ENCODE results near the gene IGFBP4. TPM values are rescaled to one million over a fixed set of nuclear protein-coding genes. Genes with fewer than 3 reads are reported as not detected.

The IGFBP4 gene
- total and polyA plus RNA-seq, 2 experiments from 2014 or later = 44.9 to 183 TPM

GRCh38 chr17:40482722-40483121, 39.5 kb downstream of the IGFBP4 start:
- Histone ChIP-seq H3K36me3 (replicated peaks; ENCODE audit: insufficient read depth, low read depth) (no peaks in the 10 kb centered on the region), H3K9me2 (replicated peaks; ENCODE audit: insufficient read depth) (no peaks in the 10 kb centered on the region), H3K27ac (no peak overlapping the region), H4K20me1 (ENCODE audit: insufficient read depth, poor library complexity, severe bottlenecking) (no peaks in the 10 kb centered on the region), H3K9me3 (ENCODE audit: low read depth) (no peaks in the 10 kb centered on the region), H3K27me3 (no peaks in the 10 kb centered on the region), H3K79me2 (no peaks in the 10 kb centered on the region), H2AFZ (no peak overlapping the region), H3K4me3 (no peak overlapping the region), H3K4me2 (no peak overlapping the region), H3K4me1 (ENCODE audit: insufficient read depth) (peaks cover 20% of the 10 kb centered on the region)
- 85% methylated on average over 6 of the region's 6 CpGs for WGBS (ENCODE audit: low lambda C conversion rate, missing lambda C conversion rate)
- no peak for TF ChIP-seq EZH2 (IDR thresholded peaks at IDR 0.05; ENCODE audit: borderline replicate concordance)
- DNase-seq (ENCODE audit: low spot score) = no peak

GRCh38 chr17:40483679-40484078, 40.4 kb downstream of the IGFBP4 start:
- TF ChIP-seq CTCF (IDR thresholded peaks at IDR 0.05; ENCODE audit: poor library complexity) (no peak), EZH2phosphoT487 (IDR thresholded peaks at IDR 0.05; ENCODE audit: low read depth, severe bottlenecking, unreplicated experiment) (no peak), EZH2 (IDR thresholded peaks at IDR 0.05; ENCODE audit: borderline replicate concordance) (no peak)
- peak; percentile 47 for DNase-seq (ENCODE audit: low spot score)
- H2AFZ ChIP-seq = no peak overlapping the region
- no peaks in the 10 kb centered on the region for H3K36me3 ChIP-seq (replicated peaks; ENCODE audit: insufficient read depth, low read depth)
- no peak overlapping the region for H3K4me3 ChIP-seq
- no peak overlapping the region for H3K4me2 ChIP-seq
- no peak overlapping the region for H3K27ac ChIP-seq
- no peaks in the 10 kb centered on the region for H3K9me2 ChIP-seq (replicated peaks; ENCODE audit: insufficient read depth)
- no peaks in the 10 kb centered on the region for H3K79me2 ChIP-seq
- WGBS (ENCODE audit: low lambda C conversion rate, missing lambda C conversion rate) = 53% methylated on average over 4 of the region's 4 CpGs
- no peaks in the 10 kb centered on the region for H4K20me1 ChIP-seq (ENCODE audit: insufficient read depth, poor library complexity, severe bottlenecking)
- peaks cover 20% of the 10 kb centered on the region for H3K4me1 ChIP-seq (ENCODE audit: insufficient read depth)
- H3K27me3 ChIP-seq = no peaks in the 10 kb centered on the region
- H3K9me3 ChIP-seq (ENCODE audit: low read depth) = no peaks in the 10 kb centered on the region

- Histone ChIP-seq H3K36me3 (replicated peaks; ENCODE audit: insufficient read depth, low read depth) (no peaks in the 10 kb centered on the region), H3K79me2 (no peaks in the 10 kb centered on the region), H3K4me2 (no peak overlapping the region), H2AFZ (no peak overlapping the region), H3K4me1 (ENCODE audit: insufficient read depth) (peaks cover 20% of the 10 kb centered on the region), H3K27me3 (no peaks in the 10 kb centered on the region), H3K9me3 (ENCODE audit: low read depth) (no peaks in the 10 kb centered on the region), H3K4me3 (no peak overlapping the region), H3K27ac (no peak overlapping the region), H4K20me1 (ENCODE audit: insufficient read depth, poor library complexity, severe bottlenecking) (no peaks in the 10 kb centered on the region), H3K9me2 (replicated peaks; ENCODE audit: insufficient read depth) (no peaks in the 10 kb centered on the region)
- WGBS (ENCODE audit: low lambda C conversion rate, missing lambda C conversion rate) = 85% methylated on average over 18 of the region's 18 CpGs
- DNase-seq (ENCODE audit: low spot score) = no peak
- TF ChIP-seq EZH2 (IDR thresholded peaks at IDR 0.05; ENCODE audit: borderline replicate concordance) (no peak), CTCF (IDR thresholded peaks at IDR 0.05; ENCODE audit: poor library complexity) (no peak), EZH2phosphoT487 (IDR thresholded peaks at IDR 0.05; ENCODE audit: low read depth, severe bottlenecking, unreplicated experiment) (no peak)
These were observed 41.2 kb downstream of the IGFBP4 start for GRCh38 chr17:40484285-40484972.

GRCh38 chr17:40484973-40485530, 41.8 kb downstream of the IGFBP4 start:
- Histone ChIP-seq H3K36me3 (replicated peaks; ENCODE audit: insufficient read depth, low read depth) (no peaks in the 10 kb centered on the region), H3K27ac (peak overlapping the region; percentile 73), H4K20me1 (ENCODE audit: insufficient read depth, poor library complexity, severe bottlenecking) (no peaks in the 10 kb centered on the region), H3K79me2 (no peaks in the 10 kb centered on the region), H2AFZ (no peak overlapping the region), H3K9me3 (ENCODE audit: low read depth) (no peaks in the 10 kb centered on the region), H3K4me3 (no peak overlapping the region), H3K4me2 (no peak overlapping the region), H3K9me2 (replicated peaks; ENCODE audit: insufficient read depth) (no peaks in the 10 kb centered on the region), H3K27me3 (no peaks in the 10 kb centered on the region), H3K4me1 (ENCODE audit: insufficient read depth) (peaks cover 23% of the 10 kb centered on the region)
- no peak for DNase-seq (ENCODE audit: low spot score)
- WGBS (ENCODE audit: low lambda C conversion rate, missing lambda C conversion rate) = 73% methylated on average over 7 of the region's 7 CpGs
- TF ChIP-seq EZH2phosphoT487 (IDR thresholded peaks at IDR 0.05; ENCODE audit: low read depth, severe bottlenecking, unreplicated experiment) (no peak), EZH2 (IDR thresholded peaks at IDR 0.05; ENCODE audit: borderline replicate concordance) (no peak), CTCF (IDR thresholded peaks at IDR 0.05; ENCODE audit: poor library complexity) (no peak)

Measured in hepatocyte (in vitro differentiated cells).